ENCODE data around the gene RGS14.
"Not testable (repeated sequence)": the region's sequence is repeated elsewhere in the genome, so short reads cannot be mapped to it uniquely, and the experiment has no call there.

Gene RGS14

GRCh38 chr5:177372034-177372896 lies 14.5 kb downstream of the RGS14 start:
- no peak overlapping the region for H3K4me3 ChIP-seq (ENCODE audit: low read depth, low read length)
- DNase-seq (ENCODE audit: low read depth, low spot score): no peak
- TF ChIP-seq CTCF (IDR thresholded peaks at IDR 0.05; ENCODE audit: low read depth, low read length): no peak
- in situ Hi-C loops (cut with HindIII; ENCODE audit: low sequenced_read_pairs): no loop called here

DNA sequence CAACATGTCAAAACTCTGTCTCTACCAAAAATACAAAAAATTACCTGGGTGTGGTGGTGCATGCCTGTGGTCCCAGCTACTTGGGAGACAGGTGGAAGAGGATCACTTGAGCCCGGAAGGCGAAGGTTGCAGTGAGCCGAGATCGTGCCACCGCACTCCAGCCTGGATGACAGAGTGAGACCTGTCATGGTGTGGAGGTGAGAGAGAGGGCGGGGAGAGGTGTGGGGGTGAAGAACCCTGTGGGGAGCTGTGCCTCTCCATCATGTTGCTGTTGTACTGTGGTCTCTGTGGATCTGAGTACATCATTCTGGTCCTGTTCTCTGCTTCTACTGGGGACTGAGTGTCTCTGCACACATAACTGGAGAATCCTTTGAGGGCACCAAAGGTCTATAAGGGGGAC lies 15.2 kb downstream of the RGS14 start:
- H3K4me3 ChIP-seq (ENCODE audit: low read depth, low read length): no peak overlapping the region
- no peak for TF ChIP-seq CTCF (IDR thresholded peaks at IDR 0.05; ENCODE audit: low read depth, low read length)
- in situ Hi-C loops (cut with HindIII; ENCODE audit: low sequenced_read_pairs): no loop called here
- no peak for DNase-seq (ENCODE audit: low read depth, low spot score)

DNA sequence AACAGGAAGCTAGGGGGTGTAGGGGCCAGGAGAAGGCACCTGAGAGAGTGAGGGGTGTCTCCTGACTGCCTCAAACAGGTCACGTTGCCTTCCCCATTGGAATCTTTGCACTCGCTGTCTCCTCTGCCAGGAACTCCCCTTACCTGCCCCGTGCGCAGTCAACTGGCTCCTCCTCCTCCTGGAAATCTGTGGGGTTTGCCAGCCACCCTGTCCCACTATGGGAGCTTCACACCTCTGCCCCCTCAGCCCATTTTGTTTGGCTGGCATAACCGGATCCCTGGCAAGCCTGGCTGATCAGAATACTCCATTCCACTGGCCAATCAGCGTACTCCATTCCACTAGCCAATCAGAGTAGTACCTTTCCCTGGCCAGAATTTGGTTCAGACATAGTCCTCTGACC lies 16.1 kb downstream of the RGS14 start:
- DNase-seq (ENCODE audit: low read depth, low spot score): no peak
- H3K4me3 ChIP-seq (ENCODE audit: low read depth, low read length): no peak overlapping the region
- in situ Hi-C loops (cut with HindIII; ENCODE audit: low sequenced_read_pairs): no loop called here
- no peak for TF ChIP-seq CTCF (IDR thresholded peaks at IDR 0.05; ENCODE audit: low read depth, low read length)

DNA sequence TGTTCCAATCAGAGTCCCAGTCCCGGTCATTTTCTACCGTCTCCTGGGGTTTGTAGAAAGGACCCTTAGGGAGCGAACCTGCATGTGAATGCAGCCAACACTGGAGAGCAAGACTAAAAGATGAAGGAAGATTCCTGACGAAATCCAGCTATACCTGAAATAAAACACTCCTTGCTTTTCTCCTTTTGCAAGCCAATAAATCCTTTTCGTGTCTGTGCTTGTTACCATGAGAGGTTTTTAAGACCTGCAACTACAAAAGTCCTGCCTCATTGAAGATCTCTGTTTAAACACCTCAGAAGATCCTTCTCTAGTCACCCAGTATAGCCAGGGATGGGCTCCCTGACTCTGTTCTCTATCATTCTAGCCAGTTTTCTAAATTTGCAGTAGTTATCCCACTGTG lies 16.5 kb downstream of the RGS14 start:
- in situ Hi-C loops (cut with HindIII; ENCODE audit: low sequenced_read_pairs): no loop called here
- no peak overlapping the region for H3K4me3 ChIP-seq (ENCODE audit: low read depth, low read length)
- TF ChIP-seq CTCF (IDR thresholded peaks at IDR 0.05; ENCODE audit: low read depth, low read length): no peak
- DNase-seq (ENCODE audit: low read depth, low spot score): no peak

- H3K4me3 ChIP-seq (ENCODE audit: low read depth, low read length); in situ Hi-C loops (cut with HindIII; ENCODE audit: low sequenced_read_pairs); DNase-seq (ENCODE audit: low read depth, low spot score): not testable (repeated sequence)
Measured at GRCh38 chr5:177375516-177375915, 17.8 kb downstream of the RGS14 start.

- in situ Hi-C loops (cut with HindIII; ENCODE audit: low sequenced_read_pairs): no loop called here
- no peak for TF ChIP-seq CTCF (IDR thresholded peaks at IDR 0.05; ENCODE audit: low read depth, low read length)
- no peak for DNase-seq (ENCODE audit: low read depth, low spot score)
- H3K4me3 ChIP-seq (ENCODE audit: low read depth, low read length): no peak overlapping the region
Measured at GRCh38 chr5:177376107-177376506, 18.4 kb downstream of the RGS14 start.

Data from astrocyte of the spinal cord (primary cell).